ENCODE measurements around the gene ADAMTS18. TPM values are rescaled to one million over a fixed set of nuclear protein-coding genes. Genes with fewer than 3 reads are reported as not detected.

Gene ADAMTS18
- total RNA-seq, 5 donors from 2014 or later (not counting 1 experiment from before 2014, with no cell fraction given), result not detected

DNA sequence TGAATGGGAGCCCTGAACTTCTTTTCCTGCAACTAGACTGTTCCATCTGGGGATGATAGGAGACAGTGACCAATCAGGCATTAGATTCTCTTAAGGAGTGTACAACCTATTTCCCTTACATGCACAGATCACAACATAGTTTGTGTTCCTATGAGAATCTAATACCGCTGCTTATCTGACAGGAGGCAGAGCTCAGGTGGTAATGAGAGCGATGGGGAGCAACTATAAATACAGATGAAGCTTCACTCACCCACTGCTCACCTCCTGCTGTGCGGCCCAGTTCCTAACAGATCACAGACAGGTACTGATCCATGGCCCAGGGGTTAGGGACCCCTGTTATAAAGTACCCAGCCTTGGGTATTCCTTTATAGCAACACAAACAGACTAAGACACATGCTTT, 17.4 kb upstream of the ADAMTS18 start:
- CTCF ChIA-PET, result no interaction called here
- Mint-ChIP-seq H3K4me1 (no peaks in the 10 kb centered on the region), H3K36me3 (no peaks in the 10 kb centered on the region)

GRCh38 chr16:77450790-77451487, 16.1 kb upstream of the ADAMTS18 start:
- H3K27me3 Mint-ChIP-seq, result peaks cover 0 to 23% of the 10 kb centered on the region in 2 donors
- WGBS (ENCODE audit: insufficient coverage), result 78% methylated on average over 5 of the region's 5 CpGs

More for the DNA sequence above, 17.4 kb upstream of the ADAMTS18 start:
- Histone ChIP-seq H3K9me3 (no peaks in the 10 kb centered on the region), H3K4me1 (ENCODE audit: control insufficient read depth in 1 of 2, extremely low read depth in 1 of 2, insufficient read depth in 2 of 2, low read length in 2 of 2) (no peaks in the 10 kb centered on the region), H3K27me3 (replicated peaks in 1 of 2; ENCODE audit: control insufficient read depth in 2 of 2, extremely low read depth in 1 of 2, insufficient read depth in 2 of 2, low read length in 1 of 2) (no peaks in the 10 kb centered on the region), H3K36me3 (ENCODE audit: control insufficient read depth in 2 of 2, extremely low read depth in 1 of 2, insufficient read depth in 1 of 2, low read length in 1 of 2) (no peaks in the 10 kb centered on the region), H3K27ac (ENCODE audit: low read length) (no peak overlapping the region), H3K4me3 (ENCODE audit: control insufficient read depth in 1 of 2, extremely low read depth in 1 of 2, low read length in 1 of 2) (no peak overlapping the region)
- ATAC-seq (replicated peaks in 1 of 4), result no peak
- peaks cover 0 to 3% (median 0%) of the 10 kb centered on the region in 3 donors for H3K9me3 Mint-ChIP-seq
- H3K27me3 Mint-ChIP-seq, result peaks cover 0 to 17% of the 10 kb centered on the region in 2 donors
- no peak overlapping the region for H3K27ac Mint-ChIP-seq
- no peak overlapping the region for H3K4me3 Mint-ChIP-seq
- no CpG with 5 or more reads among the region's 3 CpGs for WGBS (ENCODE audit: insufficient coverage)
- POLR2A ChIA-PET, result no interaction called here
- DNase-seq, result no peak

DNA sequence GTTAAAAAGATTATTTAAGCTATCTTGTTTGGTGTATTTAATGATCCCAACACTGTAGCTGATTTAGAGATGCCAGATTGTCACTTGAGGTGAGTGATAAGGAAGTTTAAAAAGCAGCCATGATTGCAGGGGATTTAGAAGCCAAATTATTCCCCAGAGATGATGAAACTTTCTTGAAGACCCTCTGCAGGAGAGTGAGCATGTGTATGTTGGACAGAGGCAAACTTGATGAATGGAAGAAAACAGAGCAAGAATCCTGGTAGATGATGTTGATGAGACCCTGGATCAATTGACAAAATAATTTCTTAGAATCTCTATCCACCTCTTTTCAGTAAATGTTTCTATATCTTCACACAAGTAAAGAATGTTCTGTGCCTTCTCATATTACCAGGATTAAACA, 14.4 kb upstream of the ADAMTS18 start:
- DNase-seq (no peak), ATAC-seq (replicated peaks in 1 of 4) (no peak)
- CTCF ChIA-PET, result no interaction called here
- no peaks in the 10 kb centered on the region for H3K36me3 Mint-ChIP-seq
- peaks cover 0 to 4% (median 0%) of the 10 kb centered on the region in 3 donors for H3K9me3 Mint-ChIP-seq
- H3K9me3 ChIP-seq, result no peaks in the 10 kb centered on the region
- H3K4me1 ChIP-seq (ENCODE audit: control insufficient read depth in 1 of 2, extremely low read depth in 1 of 2, insufficient read depth in 2 of 2, low read length in 2 of 2), result no peaks in the 10 kb centered on the region
- no peaks in the 10 kb centered on the region for H3K27me3 ChIP-seq (replicated peaks in 1 of 2; ENCODE audit: control insufficient read depth in 2 of 2, extremely low read depth in 1 of 2, insufficient read depth in 2 of 2, low read length in 1 of 2)
- no peaks in the 10 kb centered on the region for H3K36me3 ChIP-seq (ENCODE audit: control insufficient read depth in 2 of 2, extremely low read depth in 1 of 2, insufficient read depth in 1 of 2, low read length in 1 of 2)
- H3K4me3 ChIP-seq (ENCODE audit: control insufficient read depth in 1 of 2, extremely low read depth in 1 of 2, low read length in 1 of 2), result no peak overlapping the region
- H3K27ac ChIP-seq (ENCODE audit: low read length), result no peak overlapping the region
- H3K27me3 Mint-ChIP-seq, result peaks cover 5 to 29% of the 10 kb centered on the region in 2 donors
- H3K4me1 Mint-ChIP-seq, result no peaks in the 10 kb centered on the region
- no peak overlapping the region for H3K4me3 Mint-ChIP-seq
- no peak overlapping the region for H3K27ac Mint-ChIP-seq
- POLR2A ChIA-PET, result no interaction called here

More at GRCh38 chr16:77450790-77451487, 16.1 kb upstream of the ADAMTS18 start:
- Histone ChIP-seq H3K27ac (ENCODE audit: low read length) (no peak overlapping the region), H3K4me3 (ENCODE audit: control insufficient read depth in 1 of 2, extremely low read depth in 1 of 2, low read length in 1 of 2) (no peak overlapping the region), H3K4me1 (ENCODE audit: control insufficient read depth in 1 of 2, extremely low read depth in 1 of 2, insufficient read depth in 2 of 2, low read length in 2 of 2) (no peaks in the 10 kb centered on the region), H3K36me3 (ENCODE audit: control insufficient read depth in 2 of 2, extremely low read depth in 1 of 2, insufficient read depth in 1 of 2, low read length in 1 of 2) (no peaks in the 10 kb centered on the region), H3K9me3 (no peaks in the 10 kb centered on the region), H3K27me3 (replicated peaks in 1 of 2; ENCODE audit: control insufficient read depth in 2 of 2, extremely low read depth in 1 of 2, insufficient read depth in 2 of 2, low read length in 1 of 2) (no peaks in the 10 kb centered on the region)
- H3K9me3 Mint-ChIP-seq, result peaks cover 0 to 4% (median 0%) of the 10 kb centered on the region in 3 donors
- no peaks in the 10 kb centered on the region for H3K36me3 Mint-ChIP-seq
- H3K4me3 Mint-ChIP-seq, result no peak overlapping the region
- POLR2A ChIA-PET, result no interaction called here
- H3K27ac Mint-ChIP-seq, result no peak overlapping the region
- DNase-seq (no peak), ATAC-seq (replicated peaks in 1 of 4) (no peak)
- H3K4me1 Mint-ChIP-seq, result no peaks in the 10 kb centered on the region
- CTCF ChIA-PET, result no interaction called here

- ATAC-seq (replicated peaks in 1 of 4) (no peak), DNase-seq (no peak)
- Histone ChIP-seq H3K4me3 (ENCODE audit: control insufficient read depth in 1 of 2, extremely low read depth in 1 of 2, low read length in 1 of 2) (no peak overlapping the region), H3K4me1 (ENCODE audit: control insufficient read depth in 1 of 2, extremely low read depth in 1 of 2, insufficient read depth in 2 of 2, low read length in 2 of 2) (no peaks in the 10 kb centered on the region), H3K27ac (ENCODE audit: low read length) (no peak overlapping the region), H3K27me3 (replicated peaks in 1 of 2; ENCODE audit: control insufficient read depth in 2 of 2, extremely low read depth in 1 of 2, insufficient read depth in 2 of 2, low read length in 1 of 2) (no peaks in the 10 kb centered on the region), H3K9me3 (no peaks in the 10 kb centered on the region), H3K36me3 (ENCODE audit: control insufficient read depth in 2 of 2, extremely low read depth in 1 of 2, insufficient read depth in 1 of 2, low read length in 1 of 2) (no peaks in the 10 kb centered on the region)
- WGBS (ENCODE audit: insufficient coverage), result no CpG with 5 or more reads among the region's 2 CpGs
- no peak overlapping the region for H3K4me3 Mint-ChIP-seq
- H3K9me3 Mint-ChIP-seq, result peaks cover 0 to 4% (median 0%) of the 10 kb centered on the region in 3 donors
- CTCF ChIA-PET, result no interaction called here
- POLR2A ChIA-PET, result no interaction called here
- no peak overlapping the region for H3K27ac Mint-ChIP-seq
- no peaks in the 10 kb centered on the region for H3K36me3 Mint-ChIP-seq
- no peaks in the 10 kb centered on the region for H3K4me1 Mint-ChIP-seq
- H3K27me3 Mint-ChIP-seq, result peaks cover 8 to 35% of the 10 kb centered on the region in 2 donors
Measured at GRCh38 chr16:77445324-77445723, 10.5 kb upstream of the ADAMTS18 start.

GRCh38 chr16:77444147-77444460, 9.3 kb upstream of the ADAMTS18 start:
- Histone ChIP-seq H3K27me3 (replicated peaks in 1 of 2; ENCODE audit: control insufficient read depth in 2 of 2, extremely low read depth in 1 of 2, insufficient read depth in 2 of 2, low read length in 1 of 2) (no peaks in the 10 kb centered on the region), H3K4me1 (ENCODE audit: control insufficient read depth in 1 of 2, extremely low read depth in 1 of 2, insufficient read depth in 2 of 2, low read length in 2 of 2) (no peaks in the 10 kb centered on the region), H3K9me3 (no peaks in the 10 kb centered on the region), H3K27ac (ENCODE audit: low read length) (no peak overlapping the region), H3K36me3 (ENCODE audit: control insufficient read depth in 2 of 2, extremely low read depth in 1 of 2, insufficient read depth in 1 of 2, low read length in 1 of 2) (no peaks in the 10 kb centered on the region), H3K4me3 (ENCODE audit: control insufficient read depth in 1 of 2, extremely low read depth in 1 of 2, low read length in 1 of 2) (no peak overlapping the region)
- no peaks in the 10 kb centered on the region for H3K36me3 Mint-ChIP-seq
- no peak overlapping the region for H3K4me3 Mint-ChIP-seq
- H3K4me1 Mint-ChIP-seq, result no peaks in the 10 kb centered on the region
- peaks cover 0 to 4% (median 0%) of the 10 kb centered on the region in 3 donors for H3K9me3 Mint-ChIP-seq
- H3K27ac Mint-ChIP-seq, result no peak overlapping the region
- CTCF ChIA-PET, result no interaction called here
- POLR2A ChIA-PET, result no interaction called here
- ATAC-seq (replicated peaks in 1 of 4) (no peak), DNase-seq (no peak)
- H3K27me3 Mint-ChIP-seq, result peaks cover 8 to 26% of the 10 kb centered on the region in 2 donors
- WGBS (ENCODE audit: insufficient coverage), result no CpG with 5 or more reads among the region's 1 CpG

- no peak overlapping the region for H3K27ac Mint-ChIP-seq
Measured at GRCh38 chr16:77443357-77444146, 8.7 kb upstream of the ADAMTS18 start.

More at GRCh38 chr16:77443357-77444146, 8.7 kb upstream of the ADAMTS18 start:
- Histone ChIP-seq H3K4me3 (ENCODE audit: control insufficient read depth in 1 of 2, extremely low read depth in 1 of 2, low read length in 1 of 2) (no peak overlapping the region), H3K27ac (ENCODE audit: low read length) (no peak overlapping the region), H3K27me3 (replicated peaks in 1 of 2; ENCODE audit: control insufficient read depth in 2 of 2, extremely low read depth in 1 of 2, insufficient read depth in 2 of 2, low read length in 1 of 2) (no peaks in the 10 kb centered on the region), H3K4me1 (ENCODE audit: control insufficient read depth in 1 of 2, extremely low read depth in 1 of 2, insufficient read depth in 2 of 2, low read length in 2 of 2) (no peaks in the 10 kb centered on the region), H3K36me3 (ENCODE audit: control insufficient read depth in 2 of 2, extremely low read depth in 1 of 2, insufficient read depth in 1 of 2, low read length in 1 of 2) (no peaks in the 10 kb centered on the region), H3K9me3 (no peaks in the 10 kb centered on the region)
- ATAC-seq (replicated peaks in 1 of 4) (no peak), DNase-seq (no peak)
- Mint-ChIP-seq H3K27me3 (peaks cover 8 to 28% of the 10 kb centered on the region in 2 donors), H3K4me3 (no peak overlapping the region), H3K9me3 (peaks cover 0 to 4% (median 0%) of the 10 kb centered on the region in 3 donors), H3K36me3 (no peaks in the 10 kb centered on the region), H3K4me1 (no peaks in the 10 kb centered on the region)
- WGBS (ENCODE audit: insufficient coverage), result 81% methylated on average over 7 of the region's 10 CpGs
- CTCF ChIA-PET, result no interaction called here
- POLR2A ChIA-PET, result no interaction called here

Data from T-cell (primary cell).